PC-9 (cell line): Measurements from ENCODE around the gene ATE1. TPM values are rescaled to one million over a fixed set of nuclear protein-coding genes. Genes with fewer than 3 reads are reported as not detected.

Experiments
- BruUV-seq: library from RNA; stranded (reverse); fragments of 400-500 nt; replicated peaks from 2 replicates; lab custom pipeline; 2021; lab: Mats Ljungman, UMichigan
- CTCF ChIA-PET: fragments of 300-600 bp; sonication (Branson Sonifier 250); formaldehyde crosslinking; loops from one replicate; lab custom pipeline; 2022; ENCODE audit warnings: antibody characterized with exemption; lab: Charles Lee
- POLR2A ChIA-PET: fragments of 300-600 bp; sonication (Branson Sonifier 250); formaldehyde crosslinking; loops from one replicate; lab custom pipeline; 2022; ENCODE audit warnings: antibody characterized with exemption; ENCODE audit not compliant: unreplicated experiment; lab: Charles Lee
- DNase-seq, 2 experiments: peaks; one replicate each; pipeline versions ENCODE4 v3.0.0 to v3.0.0-alpha.2; 2015 to 2022; ENCODE audit warnings: mixed read lengths in 1 of 2
- H2AFZ ChIP-seq: fragments of 200-600 bp; sonication (generic); 2 replicates; pipeline ENCODE4 v1.8.1; 2017; ENCODE audit warnings: antibody characterized with exemption
- H3F3A ChIP-seq: fragments of 200-600 bp; sonication (generic); 2 replicates; pipeline ENCODE4 v1.8.1; 2017; ENCODE audit warnings: antibody characterized with exemption, mild to moderate bottlenecking, low read depth; ENCODE audit not compliant: insufficient read depth
- H3K27ac ChIP-seq: fragments of 200-600 bp; sonication (generic); 2 replicates; pipeline ENCODE4 v1.6.1; 2016; ENCODE audit warnings: mixed run types
- H3K27me3 ChIP-seq: fragments of 200-600 bp; sonication (generic); 2 replicates; pipeline ENCODE4 v1.6.1; 2016; ENCODE audit warnings: low read depth, mixed run types; ENCODE audit not compliant: insufficient read depth
- H3K36me3 ChIP-seq: fragments of 200-600 bp; sonication (generic); 2 replicates; pipeline ENCODE4 v1.6.1; 2016; ENCODE audit warnings: low read depth, mixed run types
- H3K4me1 ChIP-seq: fragments of 200-600 bp; sonication (generic); replicated peaks from 2 replicates; pipeline ENCODE4 v1.6.1; 2016; ENCODE audit warnings: mixed run types; ENCODE audit not compliant: insufficient read depth
- H3K4me2 ChIP-seq: fragments of 200-600 bp; sonication (generic); 2 replicates; pipeline ENCODE4 v1.6.1; 2017; ENCODE audit warnings: mixed run types
- H3K4me3 ChIP-seq: fragments of 200-600 bp; sonication (generic); 2 replicates; pipeline ENCODE4 v1.6.1; 2016; ENCODE audit warnings: mixed run types
- H3K79me2 ChIP-seq: fragments of 200-600 bp; sonication (generic); 2 replicates; pipeline ENCODE4 v1.6.1; 2017; ENCODE audit warnings: low read depth, mixed run types
- H3K9me2 ChIP-seq: fragments of 200-600 bp; sonication (generic); 2 replicates; pipeline ENCODE4 v1.8.1; 2017; ENCODE audit warnings: mild to moderate bottlenecking; ENCODE audit not compliant: insufficient read depth
- H3K9me3 ChIP-seq: fragments of 200-600 bp; sonication (generic); 2 replicates; pipeline ENCODE4 v1.8.1; 2016; ENCODE audit warnings: low read depth; ENCODE audit not compliant: insufficient read depth
- H4K20me1 ChIP-seq: fragments of 200-600 bp; sonication (generic); 2 replicates; pipeline ENCODE4 v1.8.1; 2017; ENCODE audit not compliant: insufficient read depth
- EZH2 ChIP-seq: fragments of 200-600 bp; sonication (generic); IDR thresholded peaks from 2 replicates; pipeline ENCODE4 v1.8.0; 2017; ENCODE audit warnings: antibody characterized with exemption, low read depth
- intact Hi-C: fragments of 100-400 bp; cut with micrococcal nuclease; formaldehyde crosslinking; loops from one replicate; pipeline ENCODE4 v1.10.0; 2022; ENCODE audit not compliant: unreplicated experiment
- total RNA-seq: library from RNA; stranded (reverse); gene quantifications from 2 replicates; pipeline ENCODE4 v1.2.3, GENCODE V29; 2021
- TF ChIP-seq, protein P1 (sequence below): fragments of 200-600 bp; sonication (generic); conservative IDR thresholded peaks from 2 replicates; pipeline ENCODE4 v1.6.1; 2017; ENCODE audit warnings: mixed run types, antibody characterized with exemption, mild to moderate bottlenecking, moderate library complexity

The ATE1 gene
- total RNA-seq, 1 experiment from 2014 or later: 14.8 TPM

DNA sequence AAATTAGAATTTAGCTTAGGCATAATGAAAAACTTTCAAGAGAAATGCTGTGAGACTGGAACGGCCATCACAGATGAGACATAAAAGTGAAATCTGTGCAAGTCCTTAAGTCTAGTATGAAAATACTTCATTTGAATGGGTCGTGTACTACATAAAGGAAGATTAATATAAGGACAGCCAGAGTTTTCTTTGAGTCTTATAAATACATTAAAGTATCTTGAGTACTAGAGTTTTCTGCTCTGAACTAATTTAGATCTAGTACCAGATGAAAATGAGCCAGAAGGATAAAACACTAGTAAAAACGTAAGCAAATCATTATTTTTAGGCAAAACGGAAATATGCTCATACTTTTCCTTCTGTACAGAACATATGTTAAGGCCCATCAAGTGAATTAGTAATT, 93.1 kb downstream of the ATE1 start:
- Histone ChIP-seq H3K27ac (no peak overlapping the region), H3K9me2 (no peaks in the 10 kb centered on the region), H2AFZ (no peak overlapping the region), H3K4me2 (no peak overlapping the region), H3K4me1 (no peaks in the 10 kb centered on the region), H3K36me3 (no peaks in the 10 kb centered on the region), H3K9me3 (no peaks in the 10 kb centered on the region), H3F3A (no peaks in the 10 kb centered on the region), H4K20me1 (no peaks in the 10 kb centered on the region), H3K27me3 (no peaks in the 10 kb centered on the region), H3K4me3 (no peak overlapping the region), H3K79me2 (no peaks in the 10 kb centered on the region)
- ChIA-PET CTCF (no interaction called here), POLR2A (no interaction called here)
- BruUV-seq: no TSS peak
- DNase-seq: no peak
- intact Hi-C loops: no loop called here
- no peak for TF ChIP-seq EZH2
- TF ChIP-seq, protein P1, sequence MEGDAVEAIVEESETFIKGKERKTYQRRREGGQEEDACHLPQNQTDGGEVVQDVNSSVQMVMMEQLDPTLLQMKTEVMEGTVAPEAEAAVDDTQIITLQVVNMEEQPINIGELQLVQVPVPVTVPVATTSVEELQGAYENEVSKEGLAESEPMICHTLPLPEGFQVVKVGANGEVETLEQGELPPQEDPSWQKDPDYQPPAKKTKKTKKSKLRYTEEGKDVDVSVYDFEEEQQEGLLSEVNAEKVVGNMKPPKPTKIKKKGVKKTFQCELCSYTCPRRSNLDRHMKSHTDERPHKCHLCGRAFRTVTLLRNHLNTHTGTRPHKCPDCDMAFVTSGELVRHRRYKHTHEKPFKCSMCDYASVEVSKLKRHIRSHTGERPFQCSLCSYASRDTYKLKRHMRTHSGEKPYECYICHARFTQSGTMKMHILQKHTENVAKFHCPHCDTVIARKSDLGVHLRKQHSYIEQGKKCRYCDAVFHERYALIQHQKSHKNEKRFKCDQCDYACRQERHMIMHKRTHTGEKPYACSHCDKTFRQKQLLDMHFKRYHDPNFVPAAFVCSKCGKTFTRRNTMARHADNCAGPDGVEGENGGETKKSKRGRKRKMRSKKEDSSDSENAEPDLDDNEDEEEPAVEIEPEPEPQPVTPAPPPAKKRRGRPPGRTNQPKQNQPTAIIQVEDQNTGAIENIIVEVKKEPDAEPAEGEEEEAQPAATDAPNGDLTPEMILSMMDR: no peak

DNA sequence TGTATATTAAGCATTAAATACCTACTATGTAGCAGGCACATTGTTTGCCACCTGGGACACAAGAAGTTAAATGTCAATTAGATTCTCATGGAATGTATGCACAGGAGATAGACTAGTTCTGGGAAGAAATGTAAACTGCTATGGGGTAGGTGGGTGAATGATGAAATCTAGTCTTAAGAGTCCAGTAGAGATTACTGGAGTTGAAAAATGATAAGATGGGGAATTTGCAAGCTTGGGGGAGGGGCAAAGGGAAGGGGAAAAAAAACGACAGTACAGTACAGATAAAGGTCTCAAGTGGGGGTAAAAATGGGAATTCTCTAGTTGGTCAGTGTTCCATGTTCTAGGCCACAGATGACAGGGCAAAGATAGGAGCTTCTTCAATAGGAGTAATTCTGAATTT, 94.4 kb downstream of the ATE1 start:
- intact Hi-C loops: no loop called here
- H3K4me1 ChIP-seq: no peaks in the 10 kb centered on the region
- no TSS peak for BruUV-seq

DNA sequence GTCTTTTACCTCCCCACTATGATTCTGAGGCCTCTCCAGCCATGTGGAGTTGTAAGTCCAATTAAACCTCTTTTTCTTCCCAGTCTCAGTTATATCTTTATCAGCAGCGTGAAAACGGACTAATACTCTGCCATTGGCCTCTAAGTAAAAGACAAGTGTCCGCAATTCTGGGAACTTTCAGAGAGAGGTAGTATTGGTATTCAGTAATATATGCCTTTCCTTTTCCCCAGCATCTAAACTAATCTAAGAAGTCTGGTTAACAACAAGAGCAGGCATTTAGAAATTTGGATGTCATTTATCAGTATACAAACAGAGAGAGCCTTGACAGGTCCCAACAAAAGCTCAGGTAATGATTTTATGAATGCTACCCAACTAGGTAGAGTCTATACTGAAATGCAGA, 95.2 kb downstream of the ATE1 start:
- intact Hi-C loops: no loop called here
- ChIA-PET CTCF (no interaction called here), POLR2A (no interaction called here)
- Histone ChIP-seq H3K9me2 (no peaks in the 10 kb centered on the region), H3K27ac (no peak overlapping the region), H3K4me1 (no peaks in the 10 kb centered on the region), H3K27me3 (no peaks in the 10 kb centered on the region), H3K4me2 (no peak overlapping the region), H2AFZ (no peak overlapping the region), H3K9me3 (no peaks in the 10 kb centered on the region), H3K36me3 (no peaks in the 10 kb centered on the region), H3F3A (no peaks in the 10 kb centered on the region), H3K4me3 (no peak overlapping the region), H3K79me2 (no peaks in the 10 kb centered on the region), H4K20me1 (no peaks in the 10 kb centered on the region)
- TF ChIP-seq, protein P1: no peak
- no peak for TF ChIP-seq EZH2
- no TSS peak for BruUV-seq
- DNase-seq: no peak

More for the DNA sequence above, 94.4 kb downstream of the ATE1 start:
- Histone ChIP-seq H3K36me3 (no peaks in the 10 kb centered on the region), H3K4me2 (no peak overlapping the region), H3K4me3 (no peak overlapping the region), H3F3A (no peaks in the 10 kb centered on the region), H2AFZ (no peak overlapping the region), H3K9me3 (no peaks in the 10 kb centered on the region), H4K20me1 (no peaks in the 10 kb centered on the region), H3K27ac (no peak overlapping the region), H3K9me2 (no peaks in the 10 kb centered on the region), H3K79me2 (no peaks in the 10 kb centered on the region), H3K27me3 (no peaks in the 10 kb centered on the region)
- ChIA-PET CTCF (no interaction called here), POLR2A (no interaction called here)
- TF ChIP-seq EZH2: no peak
- TF ChIP-seq, protein P1: no peak
- DNase-seq: no peak
